Right lobe of liver (tissue), 6 donors: ENCODE data around the gene RASSF4. TPM values are rescaled to one million over a fixed set of nuclear protein-coding genes. Genes with fewer than 3 reads are reported as not detected.
A peak's percentile ranks its signal among the peaks of the same experiment; 100 is the strongest.

Experiments used
- ATAC-seq, 4 donors: fragments of 200-7000 bp; cut with Tn5 transposase; one replicate each; pipeline ENCODE4 v1.9.1; 2020; ENCODE audit warnings: mild to moderate bottlenecking in 4 of 4, moderate library complexity in 4 of 4
- DNase-seq, 3 donors: peaks; one replicate each; pipeline ENCODE4 v3.0.0-alpha.2; 2020
- H3K27ac ChIP-seq, 3 donors: fragments of 200-600 bp; one replicate each; pipeline ENCODE4 v1.8.0; 2022
- H3K27me3 ChIP-seq, 2 donors: fragments of 200-600 bp; one replicate each; pipeline ENCODE4 v1.8.0; 2022
- H3K36me3 ChIP-seq, 4 donors: fragments of 200-600 bp; sonication (generic) in 1 of 4; one replicate each; pipeline versions ENCODE4 v1.5.1 to v1.8.0; 2017 to 2022; ENCODE audit warnings: control low read depth in 1 of 4
- H3K4me1 ChIP-seq, 4 donors: fragments of 200-600 bp; sonication (generic) in 1 of 4; one replicate each; pipeline versions ENCODE4 v1.5.1 to v1.8.0; 2017 to 2022; ENCODE audit warnings: control low read depth in 1 of 4
- H3K4me3 ChIP-seq, 3 donors: fragments of 200-600 bp; one replicate each; pipeline ENCODE4 v1.8.0; 2022
- H3K9me3 ChIP-seq, 4 donors: fragments of 200-600 bp; sonication (generic) in 1 of 4; one replicate each; pipeline versions ENCODE4 v1.5.1 to v1.8.0; 2017 to 2022; ENCODE audit warnings: control low read depth in 1 of 4
- CTCF ChIP-seq, 4 donors: fragments of 200-600 bp in 3 of 4; fragments of 450-650 bp in 1 of 4; IDR thresholded peaks; one replicate each; pipeline versions ENCODE4 v1.5.1 to v1.8.0; 2016 to 2022; ENCODE audit warnings: antibody characterized with exemption in 4 of 4, mild to moderate bottlenecking in 2 of 4
- POLR2A ChIP-seq: fragments of 450-650 bp; IDR thresholded peaks from one replicate; pipeline ENCODE4 v1.6.1; 2017; ENCODE audit warnings: antibody characterized with exemption, mild to moderate bottlenecking
- WGBS: methylation state at CpG from one replicate; pipeline ENCODE4 v1.1.6; 2018; ENCODE audit warnings: low coverage, low lambda C conversion rate; ENCODE audit not compliant: insufficient coverage; ENCODE audit errors: missing lambda C conversion rate; 5-methylcytosine and 5-hydroxymethylcytosine counted together
- intact Hi-C, 2 donors: fragments of 100-400 bp; cut with DNase I; formaldehyde crosslinking; loops; one replicate each; pipeline versions ENCODE4 v1.11.2 to v1.14.1; 2022
- long read RNA-seq: library from polyadenylated mRNA; unstranded; transcript quantifications from one replicate; pipeline ENCODE4 v2.0.0, GENCODE V29; 2019
- total RNA-seq, 6 experiments: library from RNA; depleted of rRNA in 2 of 6; stranded (reverse); fragments of >200 nt in 2 of 6; fragmentation: NEBNext Ultra II Directional in 3 of 6; extraction: Animal tissue kit (Norgen Biotek cat#: 25700) in 3 of 6; gene quantifications; one replicate each; pipeline versions ENCODE4 v1.1.0 to v1.2.4, GENCODE V29; 2016 to 2023
- donor health status: DM: no; HTN: yes; CAD: no.
- donor health status: DM: no; HTN: no; CAD: no.
- donor health status: DM: no; HTN: no; CAD: no.
- donor health status: DM: no; HTN: yes; CAD: no.
- donor health status: DM: no; HTN: yes; CAD: no.

Gene RASSF4
- 10 to 100 TPM; 13.6 to 28.5 (median 19.6) TPM for total RNA-seq
- long read RNA-seq, full-length matches to known transcripts = 1 of 10 reads
- long read RNA-seq, partial matches to known transcripts = 7 of 10 reads
- long read RNA-seq, other reads (novel, unspliced or antisense) = 2 of 10 reads

GRCh38 chr10:44959247-44960087 is at the start of gene RASSF4:
Gene RASSF4, plus strand, starts transcription at chr10:44959802. Its CDS starts 10,401 bp downstream, at chr10:44970203.
- H3K36me3 ChIP-seq = no peaks in the 10 kb centered on the region
- H3K9me3 ChIP-seq = no peaks in the 10 kb centered on the region
- WGBS = no CpG with 5 or more reads among the region's 74 CpGs
- DNase-seq (peak; percentile 98), ATAC-seq (peak; percentile 85 to 96 (median 92))
- peak within 1 kb of the TSS; percentile 66 to 86 (median 81) for H3K4me3 ChIP-seq
- peak within 1 kb of the TSS; percentile 81 to 91 (median 84) for H3K27ac ChIP-seq
- TF ChIP-seq CTCF (IDR thresholded peaks at IDR 0.05) (no peak), POLR2A (peak; percentile 94)
- peaks cover 0 to 57% (median 12%) of the 10 kb centered on the region in 4 donors for H3K4me1 ChIP-seq
- H3K27me3 ChIP-seq = no peaks in the 10 kb centered on the region
- intact Hi-C loops = no loop called here

- H3K27me3 ChIP-seq = no peaks in the 10 kb centered on the region
- TF ChIP-seq CTCF (IDR thresholded peaks at IDR 0.05) (no peak), POLR2A (no peak)
- H3K4me1 ChIP-seq = peaks cover 0 to 14% (median 0%) of the 10 kb centered on the region in 4 donors
- H3K4me3 ChIP-seq = no peak overlapping the region
- H3K9me3 ChIP-seq = no peaks in the 10 kb centered on the region
- intact Hi-C loops = no loop called here
- no peaks in the 10 kb centered on the region for H3K36me3 ChIP-seq
- H3K27ac ChIP-seq = no peak overlapping the region
- DNase-seq (no peak), ATAC-seq (no peak)
- WGBS = 76% methylated on average over 1 of the region's 1 CpG
Observed at GRCh38 chr10:44909910-44910309, 49.7 kb upstream of the RASSF4 start.

- H3K4me1 ChIP-seq = peaks cover 0 to 14% (median 0%) of the 10 kb centered on the region in 4 donors
- peak in 2 of 4 donors; percentile 4 to 21 for ATAC-seq
- intact Hi-C loops = no loop called here
- H3K9me3 ChIP-seq = no peaks in the 10 kb centered on the region
- 21% methylated on average over 4 of the region's 7 CpGs for WGBS
- H3K27me3 ChIP-seq = no peaks in the 10 kb centered on the region
- DNase-seq = no peak
- TF ChIP-seq CTCF (IDR thresholded peaks at IDR 0.05) (no peak), POLR2A (no peak)
- H3K36me3 ChIP-seq = no peaks in the 10 kb centered on the region
- H3K27ac ChIP-seq = no peak overlapping the region
- H3K4me3 ChIP-seq = no peak overlapping the region
Observed at GRCh38 chr10:44910602-44911001, 49.0 kb upstream of the RASSF4 start.

GRCh38 chr10:44911081-44911540 is 48.5 kb upstream of the RASSF4 start, which contains the start of gene TMEM72:
Gene TMEM72, plus strand, starts transcription at chr10:44911337. Its CDS starts 176 bp downstream, at chr10:44911513.
- ATAC-seq (peak; percentile 94 to 97 (median 95)), DNase-seq (peak; percentile 61 to 76 (median 76))
- Histone ChIP-seq H3K4me1 (peaks cover 0 to 14% (median 0%) of the 10 kb centered on the region in 4 donors), H3K27ac (no peak within 1 kb of the TSS), H3K36me3 (no peaks in the 10 kb centered on the region), H3K4me3 (no peak within 1 kb of the TSS), H3K9me3 (no peaks in the 10 kb centered on the region), H3K27me3 (no peaks in the 10 kb centered on the region)
- intact Hi-C loops = no loop called here
- no CpG with 5 or more reads among the region's 12 CpGs for WGBS
- TF ChIP-seq CTCF (IDR thresholded peaks at IDR 0.05) = no peak
- TF ChIP-seq POLR2A = no peak
